ENCODE results near the gene BTBD2. TPM values are rescaled to one million over a fixed set of nuclear protein-coding genes. Genes with fewer than 3 reads are reported as not detected.

The BTBD2 gene
- total and polyA plus RNA-seq, 2 experiments from 2014 or later = 56.4 to 76.0 TPM

- Histone ChIP-seq H3K27ac (peak overlapping the region; percentile 97), H3K4me2 (no peak overlapping the region)
These were observed 42.3 kb upstream of the BTBD2 start for GRCh38 chr19:2057484-2058469.

GRCh38 chr19:2056837-2057192, 41.3 kb upstream of the BTBD2 start:
- Histone ChIP-seq H3K4me2 (no peak overlapping the region), H3K79me2 (peaks cover 3% of the 10 kb centered on the region), H3K4me1 (ENCODE audit: insufficient read depth) (peaks cover 34% of the 10 kb centered on the region), H4K20me1 (ENCODE audit: insufficient read depth, poor library complexity, severe bottlenecking) (no peaks in the 10 kb centered on the region), H3K27ac (no peak overlapping the region), H3K36me3 (replicated peaks; ENCODE audit: insufficient read depth, low read depth) (no peaks in the 10 kb centered on the region), H3K27me3 (no peaks in the 10 kb centered on the region), H2AFZ (no peak overlapping the region), H3K9me3 (ENCODE audit: low read depth) (no peaks in the 10 kb centered on the region), H3K4me3 (no peak overlapping the region), H3K9me2 (replicated peaks; ENCODE audit: insufficient read depth) (no peaks in the 10 kb centered on the region)
- TF ChIP-seq EZH2 (IDR thresholded peaks at IDR 0.05; ENCODE audit: borderline replicate concordance) (no peak), CTCF (IDR thresholded peaks at IDR 0.05; ENCODE audit: poor library complexity) (no peak), EZH2phosphoT487 (IDR thresholded peaks at IDR 0.05; ENCODE audit: low read depth, severe bottlenecking, unreplicated experiment) (no peak)
- no peak for DNase-seq (ENCODE audit: low spot score)
- WGBS (ENCODE audit: low lambda C conversion rate, missing lambda C conversion rate) = 79% methylated on average over 5 of the region's 5 CpGs

More at GRCh38 chr19:2057484-2058469, 42.3 kb upstream of the BTBD2 start:
- Histone ChIP-seq H3K79me2 (peaks cover 10% of the 10 kb centered on the region), H3K36me3 (replicated peaks; ENCODE audit: insufficient read depth, low read depth) (no peaks in the 10 kb centered on the region), H3K4me3 (no peak overlapping the region), H4K20me1 (ENCODE audit: insufficient read depth, poor library complexity, severe bottlenecking) (no peaks in the 10 kb centered on the region), H3K4me1 (ENCODE audit: insufficient read depth) (peaks cover 39% of the 10 kb centered on the region), H3K9me2 (replicated peaks; ENCODE audit: insufficient read depth) (no peaks in the 10 kb centered on the region), H2AFZ (no peak overlapping the region), H3K27me3 (no peaks in the 10 kb centered on the region), H3K9me3 (ENCODE audit: low read depth) (no peaks in the 10 kb centered on the region)
- 92% methylated on average over 23 of the region's 23 CpGs for WGBS (ENCODE audit: low lambda C conversion rate, missing lambda C conversion rate)
- TF ChIP-seq EZH2 (IDR thresholded peaks at IDR 0.05; ENCODE audit: borderline replicate concordance) (no peak), EZH2phosphoT487 (IDR thresholded peaks at IDR 0.05; ENCODE audit: low read depth, severe bottlenecking, unreplicated experiment) (no peak), CTCF (IDR thresholded peaks at IDR 0.05; ENCODE audit: poor library complexity) (no peak)
- DNase-seq (ENCODE audit: low spot score) = no peak

- DNase-seq (ENCODE audit: low spot score) = peak; percentile 59
- H3K36me3 ChIP-seq (replicated peaks; ENCODE audit: insufficient read depth, low read depth) = no peaks in the 10 kb centered on the region
- peaks cover 3% of the 10 kb centered on the region for H3K79me2 ChIP-seq
- H3K27ac ChIP-seq = peak overlapping the region; percentile 90
- no peaks in the 10 kb centered on the region for H3K9me3 ChIP-seq (ENCODE audit: low read depth)
- no peaks in the 10 kb centered on the region for H4K20me1 ChIP-seq (ENCODE audit: insufficient read depth, poor library complexity, severe bottlenecking)
- no peak overlapping the region for H3K4me3 ChIP-seq
- H3K9me2 ChIP-seq (replicated peaks; ENCODE audit: insufficient read depth) = no peaks in the 10 kb centered on the region
- H3K27me3 ChIP-seq = no peaks in the 10 kb centered on the region
- peaks cover 39% of the 10 kb centered on the region for H3K4me1 ChIP-seq (ENCODE audit: insufficient read depth)
- WGBS (ENCODE audit: low lambda C conversion rate, missing lambda C conversion rate) = 80% methylated on average over 6 of the region's 22 CpGs
- H3K4me2 ChIP-seq = peak overlapping the region; percentile 72
- peak overlapping the region; percentile 46 for H2AFZ ChIP-seq
- TF ChIP-seq EZH2phosphoT487 (IDR thresholded peaks at IDR 0.05; ENCODE audit: low read depth, severe bottlenecking, unreplicated experiment) = no peak
- no peak for TF ChIP-seq EZH2 (IDR thresholded peaks at IDR 0.05; ENCODE audit: borderline replicate concordance)
- TF ChIP-seq CTCF (IDR thresholded peaks at IDR 0.05; ENCODE audit: poor library complexity) = no peak
These were observed 40.7 kb upstream of the BTBD2 start for GRCh38 chr19:2055931-2056836.

Measured in hepatocyte (in vitro differentiated cells).